Testis (tissue), 2 donors: ENCODE data around the gene RHOU.

Experiments used
- POLR2A ChIP-seq: fragments of 450-650 bp; IDR thresholded peaks from one replicate; pipeline ENCODE4 v1.6.1; 2017; ENCODE audit warnings: antibody characterized with exemption, mild to moderate bottlenecking, moderate library complexity
- TF ChIP-seq, protein P1 (sequence below), 3 experiments: fragments of 450-650 bp in 2 of 3; fragments of 200-600 bp in 1 of 3; sonication (generic) in 1 of 3; IDR thresholded peaks; one replicate each; pipeline ENCODE4 v1.5.1; 2016 to 2019; ENCODE audit warnings: antibody characterized with exemption in 3 of 3, mild to moderate bottlenecking in 2 of 3, moderate library complexity in 1 of 3

DNA sequence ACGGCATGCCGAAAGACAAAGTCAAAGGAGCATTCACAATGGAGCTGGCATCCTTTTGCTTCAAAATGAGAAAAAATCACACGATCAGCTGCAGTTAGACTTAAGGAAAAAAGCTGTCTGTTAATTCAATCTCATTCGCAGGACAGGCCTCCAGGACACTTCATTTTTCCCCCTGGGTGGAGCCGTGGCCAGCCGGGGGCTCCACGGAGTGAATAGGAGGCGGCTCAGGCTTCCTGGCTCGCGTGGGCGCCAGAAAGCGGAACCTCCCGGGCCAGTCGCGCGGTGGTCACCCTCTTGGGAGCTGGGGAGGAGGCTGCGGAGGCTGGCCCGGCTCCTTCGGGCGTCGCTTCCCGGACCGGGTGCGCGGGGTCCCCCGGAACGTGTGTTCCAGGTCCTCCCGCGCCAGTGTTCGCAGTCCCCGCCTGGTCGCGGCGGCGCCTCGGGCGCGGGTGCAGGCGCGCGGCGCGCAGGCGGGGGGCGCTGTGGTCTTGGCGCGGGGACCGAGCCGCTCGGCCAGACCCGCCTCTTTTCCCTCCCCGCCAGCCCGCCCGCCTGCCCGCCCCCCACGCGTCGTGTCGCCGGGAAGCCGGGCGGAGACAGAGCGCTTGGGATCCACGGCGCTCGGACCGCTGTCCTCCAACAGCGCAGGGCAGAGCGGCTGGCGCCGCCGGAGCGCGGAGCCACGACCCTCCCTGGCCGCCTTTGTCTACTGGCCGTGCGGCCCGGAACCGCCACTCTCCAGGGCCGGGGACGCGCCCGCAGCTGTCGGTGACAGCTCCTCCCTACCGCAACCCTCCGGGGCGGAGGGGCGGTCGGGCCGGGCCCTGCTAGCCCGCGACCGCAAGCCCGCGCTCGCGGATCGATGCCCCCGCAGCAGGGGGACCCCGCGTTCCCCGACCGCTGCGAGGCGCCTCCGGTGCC is at the start of gene RHOU:
- TF ChIP-seq, protein P1, sequence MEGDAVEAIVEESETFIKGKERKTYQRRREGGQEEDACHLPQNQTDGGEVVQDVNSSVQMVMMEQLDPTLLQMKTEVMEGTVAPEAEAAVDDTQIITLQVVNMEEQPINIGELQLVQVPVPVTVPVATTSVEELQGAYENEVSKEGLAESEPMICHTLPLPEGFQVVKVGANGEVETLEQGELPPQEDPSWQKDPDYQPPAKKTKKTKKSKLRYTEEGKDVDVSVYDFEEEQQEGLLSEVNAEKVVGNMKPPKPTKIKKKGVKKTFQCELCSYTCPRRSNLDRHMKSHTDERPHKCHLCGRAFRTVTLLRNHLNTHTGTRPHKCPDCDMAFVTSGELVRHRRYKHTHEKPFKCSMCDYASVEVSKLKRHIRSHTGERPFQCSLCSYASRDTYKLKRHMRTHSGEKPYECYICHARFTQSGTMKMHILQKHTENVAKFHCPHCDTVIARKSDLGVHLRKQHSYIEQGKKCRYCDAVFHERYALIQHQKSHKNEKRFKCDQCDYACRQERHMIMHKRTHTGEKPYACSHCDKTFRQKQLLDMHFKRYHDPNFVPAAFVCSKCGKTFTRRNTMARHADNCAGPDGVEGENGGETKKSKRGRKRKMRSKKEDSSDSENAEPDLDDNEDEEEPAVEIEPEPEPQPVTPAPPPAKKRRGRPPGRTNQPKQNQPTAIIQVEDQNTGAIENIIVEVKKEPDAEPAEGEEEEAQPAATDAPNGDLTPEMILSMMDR (IDR thresholded peaks at IDR 0.05) = peak; percentile 87 to 97 (median 95)
- no peak for TF ChIP-seq POLR2A
